Measurements from ENCODE around the gene TNS3.

Gene TNS3

DNA sequence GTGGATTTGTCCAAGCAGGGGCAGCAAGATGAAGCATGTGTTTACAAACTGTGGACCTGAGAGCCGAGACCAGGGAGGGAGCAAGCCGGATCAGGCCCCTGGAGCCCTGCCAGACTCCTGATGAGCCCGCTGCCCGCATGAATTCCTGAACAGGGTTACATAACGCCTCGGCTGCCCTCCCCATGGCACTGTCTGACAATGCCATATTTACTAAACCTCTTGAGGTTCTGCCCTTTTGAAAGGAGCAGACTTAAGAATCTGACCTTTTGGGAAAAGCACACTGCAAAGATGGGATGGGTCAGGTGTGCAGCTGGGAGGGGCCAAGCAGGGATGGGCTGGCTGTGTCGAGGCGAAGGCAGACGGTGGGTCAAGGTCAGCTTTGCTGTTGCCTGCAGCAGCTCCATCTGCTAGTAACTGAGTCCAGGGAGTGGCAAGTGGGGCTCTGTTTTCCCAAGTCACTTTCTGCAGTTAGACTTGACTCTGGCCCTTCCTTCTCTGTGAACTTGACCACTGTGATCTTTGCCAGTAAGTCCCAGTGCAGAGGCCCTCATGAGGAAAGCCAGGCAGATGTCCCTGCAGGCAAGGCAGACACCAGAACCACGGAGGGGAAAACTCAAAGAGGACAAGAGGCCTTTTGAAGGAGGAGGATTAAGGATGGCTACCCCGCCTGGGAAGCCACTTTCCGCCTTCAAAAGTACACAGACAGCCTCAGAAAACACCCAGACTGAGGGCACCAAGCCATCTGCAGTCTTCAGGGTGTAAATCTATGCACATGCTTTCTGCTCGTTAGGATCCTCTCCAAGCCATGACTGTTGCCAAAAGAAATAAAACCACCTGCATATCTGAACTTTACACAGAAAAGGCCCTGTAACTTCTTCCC lies 175.8 kb downstream of the TNS3 start:
- no peak for DNase-seq (ENCODE audit: extremely low read depth, low read depth)
- TF ChIP-seq, protein P1, sequence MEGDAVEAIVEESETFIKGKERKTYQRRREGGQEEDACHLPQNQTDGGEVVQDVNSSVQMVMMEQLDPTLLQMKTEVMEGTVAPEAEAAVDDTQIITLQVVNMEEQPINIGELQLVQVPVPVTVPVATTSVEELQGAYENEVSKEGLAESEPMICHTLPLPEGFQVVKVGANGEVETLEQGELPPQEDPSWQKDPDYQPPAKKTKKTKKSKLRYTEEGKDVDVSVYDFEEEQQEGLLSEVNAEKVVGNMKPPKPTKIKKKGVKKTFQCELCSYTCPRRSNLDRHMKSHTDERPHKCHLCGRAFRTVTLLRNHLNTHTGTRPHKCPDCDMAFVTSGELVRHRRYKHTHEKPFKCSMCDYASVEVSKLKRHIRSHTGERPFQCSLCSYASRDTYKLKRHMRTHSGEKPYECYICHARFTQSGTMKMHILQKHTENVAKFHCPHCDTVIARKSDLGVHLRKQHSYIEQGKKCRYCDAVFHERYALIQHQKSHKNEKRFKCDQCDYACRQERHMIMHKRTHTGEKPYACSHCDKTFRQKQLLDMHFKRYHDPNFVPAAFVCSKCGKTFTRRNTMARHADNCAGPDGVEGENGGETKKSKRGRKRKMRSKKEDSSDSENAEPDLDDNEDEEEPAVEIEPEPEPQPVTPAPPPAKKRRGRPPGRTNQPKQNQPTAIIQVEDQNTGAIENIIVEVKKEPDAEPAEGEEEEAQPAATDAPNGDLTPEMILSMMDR (IDR thresholded peaks at IDR 0.05; ENCODE audit: low read depth, low read length), result no peak

DNA sequence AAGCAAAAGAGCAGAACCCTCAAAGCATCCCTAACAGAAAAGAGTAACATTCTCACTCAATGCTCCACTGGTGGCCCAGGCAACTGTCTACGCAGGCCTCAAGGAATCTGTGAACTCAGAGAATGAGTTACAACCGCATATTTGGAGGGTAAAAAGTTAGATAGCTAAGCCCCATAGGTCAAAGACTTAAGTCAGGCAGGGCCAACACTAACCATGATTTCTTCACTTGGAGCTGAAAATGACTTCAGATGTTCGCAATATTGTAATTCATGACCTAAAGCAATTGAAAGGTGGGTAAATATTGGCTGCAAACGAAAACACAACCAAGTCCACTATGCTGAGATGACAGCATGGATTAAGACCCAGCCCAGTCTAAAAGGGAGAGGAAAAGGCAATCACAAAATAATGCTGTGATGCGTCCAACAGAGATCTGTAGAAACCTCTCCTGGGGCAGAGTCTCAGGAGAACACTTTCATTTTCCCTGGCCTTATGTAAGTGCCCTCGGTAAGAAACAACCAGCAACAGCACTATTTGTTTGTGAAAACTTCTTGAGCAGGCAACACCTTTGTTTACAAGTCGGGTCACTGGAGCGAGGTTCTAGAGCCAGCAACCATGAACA lies 176.5 kb downstream of the TNS3 start:
- DNase-seq (ENCODE audit: extremely low read depth, low read depth), result no peak
- TF ChIP-seq, protein P1 (IDR thresholded peaks at IDR 0.05; ENCODE audit: low read depth, low read length), result no peak

DNA sequence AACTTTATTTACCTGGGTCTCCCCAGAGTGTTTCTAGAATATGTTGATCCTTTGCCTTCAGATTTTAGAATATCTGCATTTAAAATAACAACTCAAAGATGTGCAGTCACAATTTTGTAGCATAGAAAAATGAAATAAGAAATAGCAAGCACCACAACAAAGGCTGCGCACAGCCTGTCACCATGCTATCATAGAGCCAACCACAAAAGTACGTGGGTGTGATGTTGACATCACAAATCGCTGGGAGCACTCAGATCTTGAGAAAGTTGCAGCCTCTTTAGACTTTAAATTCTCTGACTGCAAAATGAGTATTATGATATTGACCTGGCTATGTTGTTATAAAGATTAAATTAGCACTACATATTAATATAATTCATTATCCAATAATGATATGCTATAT lies 177.9 kb downstream of the TNS3 start:
- no peak for DNase-seq (ENCODE audit: extremely low read depth, low read depth)
- TF ChIP-seq, protein P1 (IDR thresholded peaks at IDR 0.05; ENCODE audit: low read depth, low read length), result no peak

DNA sequence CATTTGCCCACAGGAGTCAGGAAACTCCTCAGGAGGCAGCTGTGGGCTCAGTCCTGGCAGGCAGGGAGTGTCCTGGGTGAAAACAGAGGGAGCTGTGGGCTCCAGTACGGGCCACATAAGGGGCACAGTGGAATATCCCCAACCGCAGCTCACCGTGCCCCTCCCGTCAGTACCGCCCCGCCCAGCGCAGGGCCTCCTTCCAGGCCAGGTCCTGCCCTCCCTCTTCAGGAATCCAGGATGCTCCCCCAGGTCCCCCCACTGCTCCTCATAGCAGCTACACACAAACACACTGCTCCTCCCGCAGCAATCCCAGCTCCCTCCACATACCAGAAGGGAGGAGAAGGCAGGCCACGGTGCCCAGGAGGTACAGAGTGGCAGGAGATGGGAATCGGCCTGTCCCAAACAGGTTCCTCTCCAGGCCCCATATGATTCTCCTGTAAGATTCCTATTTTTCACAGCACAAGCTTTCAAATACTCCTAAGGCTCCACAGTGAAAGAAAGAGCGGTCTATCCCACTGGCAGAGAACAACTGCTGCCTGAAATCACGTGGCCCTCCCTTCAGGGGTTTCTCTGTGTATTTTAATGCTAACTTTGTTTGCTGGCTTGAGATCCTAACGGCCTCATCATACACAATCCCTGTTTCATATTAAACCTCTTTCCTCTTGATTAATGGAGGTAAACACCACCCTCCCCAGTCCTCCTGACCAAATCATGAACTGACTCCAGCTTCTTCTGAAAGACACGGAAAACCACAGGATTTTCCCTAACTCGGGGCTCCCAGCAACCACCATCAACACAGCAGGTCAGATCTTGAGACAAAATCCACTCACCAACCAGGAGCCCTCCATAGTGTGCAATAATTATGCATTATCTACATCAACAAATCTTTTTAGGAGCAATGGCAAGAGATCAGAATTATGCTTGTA lies 178.7 kb downstream of the TNS3 start:
- DNase-seq (ENCODE audit: extremely low read depth, low read depth), result no peak
- TF ChIP-seq, protein P1 (IDR thresholded peaks at IDR 0.05; ENCODE audit: low read depth, low read length), result no peak

DNA sequence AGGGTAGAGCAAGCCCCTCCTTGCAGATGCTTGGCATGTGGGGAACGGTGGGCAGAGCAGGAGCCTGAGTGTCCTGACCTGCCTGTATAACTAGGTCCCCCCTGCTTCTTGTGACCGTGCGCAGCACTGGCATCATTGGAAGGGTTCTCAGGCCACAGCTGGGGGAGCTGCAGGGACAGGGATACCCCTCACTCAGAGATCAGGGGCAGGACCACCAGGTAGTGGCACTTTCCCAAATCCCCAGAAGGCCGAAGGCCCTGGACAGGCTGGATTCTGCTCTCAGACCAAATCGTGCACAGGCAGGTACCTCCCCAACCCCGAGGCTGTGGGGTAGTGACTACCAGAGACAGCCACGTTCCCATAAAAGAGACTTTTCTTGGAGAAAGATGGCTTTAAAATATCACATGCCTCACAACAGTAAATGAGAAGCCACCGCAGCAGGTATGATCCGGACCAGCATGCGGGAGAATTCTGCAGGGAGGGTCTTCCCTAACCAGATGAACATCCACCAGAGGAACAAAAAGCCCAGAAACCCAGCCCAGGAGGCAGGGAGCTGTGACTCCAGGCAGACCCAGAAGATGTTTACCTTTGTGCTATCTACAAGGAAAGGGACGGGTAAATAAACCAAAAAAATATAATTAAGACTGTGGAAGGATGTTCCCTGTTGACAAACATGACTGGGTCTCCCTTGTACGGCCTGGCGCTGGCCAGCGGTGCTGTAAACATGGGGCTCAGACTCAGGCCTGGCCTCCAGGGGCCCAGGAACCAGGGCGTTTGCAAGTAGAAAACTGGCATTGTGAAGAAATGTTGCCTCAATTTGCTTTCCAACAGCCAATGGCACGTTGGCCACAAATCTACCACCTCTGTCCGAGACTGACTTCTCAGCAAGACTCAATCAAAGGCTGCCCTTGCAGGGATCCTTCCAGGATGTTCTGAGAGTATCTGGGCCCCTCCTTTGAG lies 180.0 kb downstream of the TNS3 start:
- DNase-seq (ENCODE audit: extremely low read depth, low read depth), result no peak
- TF ChIP-seq, protein P1 (IDR thresholded peaks at IDR 0.05; ENCODE audit: low read depth, low read length), result no peak

DNA sequence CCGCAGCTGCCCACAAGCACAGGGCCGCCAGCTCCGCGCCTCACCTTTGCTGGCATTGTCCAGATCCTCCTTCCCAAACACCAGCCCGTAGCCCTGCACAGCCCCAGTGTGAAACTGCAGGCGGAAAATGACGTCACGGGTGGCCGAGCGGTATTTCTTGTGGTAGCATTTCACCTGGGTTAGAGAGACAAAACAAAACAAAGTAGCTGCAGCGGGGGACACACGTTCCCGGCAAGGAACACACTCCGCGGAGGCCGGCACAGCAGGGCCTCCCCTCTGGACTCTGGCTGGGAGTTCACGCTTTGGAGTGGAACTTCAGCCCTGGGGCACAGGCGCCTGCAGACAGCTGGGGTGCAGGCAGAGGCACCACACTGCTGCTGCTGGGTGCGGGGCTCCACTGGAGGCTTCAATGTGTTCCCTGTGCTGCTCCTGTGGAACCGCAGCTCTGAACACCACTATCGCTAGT lies 181.1 kb downstream of the TNS3 start:
- TF ChIP-seq, protein P1 (IDR thresholded peaks at IDR 0.05; ENCODE audit: low read depth, low read length), result no peak

More for the DNA sequence above, 181.1 kb downstream of the TNS3 start:
- no peak for DNase-seq (ENCODE audit: extremely low read depth, low read depth)

Measured in AG09319 (cell line).